GM12801 (cell line): ENCODE results near the gene UPP2.

Experiments used
- TF ChIP-seq, protein P1 (sequence below): IDR thresholded peaks from one replicate; pipeline ENCODE4 v1.5.1; 2011; ENCODE audit warnings: control low read depth; ENCODE audit not compliant: insufficient read length; ENCODE audit errors: extremely low read depth

UPP2 gene

DNA sequence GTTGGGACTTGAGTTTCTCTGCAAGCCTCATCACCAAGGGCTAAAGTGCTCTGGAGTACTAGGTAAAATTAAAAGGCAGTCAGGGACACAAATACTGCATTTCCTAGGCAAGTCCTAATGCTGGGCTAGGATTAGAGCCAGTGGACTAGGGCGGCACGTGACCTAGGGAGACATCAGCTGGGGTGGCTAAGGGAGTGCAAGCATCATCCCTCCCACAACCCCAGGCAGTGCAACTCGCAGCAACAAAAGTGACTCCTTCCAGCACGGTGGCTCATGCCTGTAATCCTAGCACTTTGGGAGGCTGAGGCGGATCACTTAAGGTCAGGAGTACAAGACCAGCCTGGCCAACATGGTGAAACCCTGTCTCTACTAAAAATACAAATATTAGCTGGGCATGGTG is 30.7 kb upstream of the UPP2 start:
- TF ChIP-seq, protein P1, sequence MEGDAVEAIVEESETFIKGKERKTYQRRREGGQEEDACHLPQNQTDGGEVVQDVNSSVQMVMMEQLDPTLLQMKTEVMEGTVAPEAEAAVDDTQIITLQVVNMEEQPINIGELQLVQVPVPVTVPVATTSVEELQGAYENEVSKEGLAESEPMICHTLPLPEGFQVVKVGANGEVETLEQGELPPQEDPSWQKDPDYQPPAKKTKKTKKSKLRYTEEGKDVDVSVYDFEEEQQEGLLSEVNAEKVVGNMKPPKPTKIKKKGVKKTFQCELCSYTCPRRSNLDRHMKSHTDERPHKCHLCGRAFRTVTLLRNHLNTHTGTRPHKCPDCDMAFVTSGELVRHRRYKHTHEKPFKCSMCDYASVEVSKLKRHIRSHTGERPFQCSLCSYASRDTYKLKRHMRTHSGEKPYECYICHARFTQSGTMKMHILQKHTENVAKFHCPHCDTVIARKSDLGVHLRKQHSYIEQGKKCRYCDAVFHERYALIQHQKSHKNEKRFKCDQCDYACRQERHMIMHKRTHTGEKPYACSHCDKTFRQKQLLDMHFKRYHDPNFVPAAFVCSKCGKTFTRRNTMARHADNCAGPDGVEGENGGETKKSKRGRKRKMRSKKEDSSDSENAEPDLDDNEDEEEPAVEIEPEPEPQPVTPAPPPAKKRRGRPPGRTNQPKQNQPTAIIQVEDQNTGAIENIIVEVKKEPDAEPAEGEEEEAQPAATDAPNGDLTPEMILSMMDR = no peak

DNA sequence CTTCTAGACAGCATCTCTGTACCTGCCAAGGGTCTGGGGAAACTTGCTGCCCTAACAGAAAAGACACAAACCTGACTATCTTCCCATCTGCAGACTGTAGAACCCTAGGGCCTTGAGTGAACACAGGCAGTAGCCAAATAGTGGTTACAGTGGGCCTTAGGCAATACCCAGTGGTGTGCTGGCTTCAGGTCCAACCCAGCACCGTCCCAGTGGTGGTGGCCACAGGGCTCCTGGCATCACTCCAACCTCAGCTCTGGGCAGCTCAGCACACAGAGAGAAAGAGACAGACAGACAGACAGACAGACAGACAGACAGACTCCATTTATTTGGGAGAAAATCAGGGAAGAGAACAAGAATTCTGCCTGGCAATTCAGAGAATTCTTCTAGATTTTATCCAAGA is 29.3 kb upstream of the UPP2 start:
- TF ChIP-seq, protein P1 = no peak

DNA sequence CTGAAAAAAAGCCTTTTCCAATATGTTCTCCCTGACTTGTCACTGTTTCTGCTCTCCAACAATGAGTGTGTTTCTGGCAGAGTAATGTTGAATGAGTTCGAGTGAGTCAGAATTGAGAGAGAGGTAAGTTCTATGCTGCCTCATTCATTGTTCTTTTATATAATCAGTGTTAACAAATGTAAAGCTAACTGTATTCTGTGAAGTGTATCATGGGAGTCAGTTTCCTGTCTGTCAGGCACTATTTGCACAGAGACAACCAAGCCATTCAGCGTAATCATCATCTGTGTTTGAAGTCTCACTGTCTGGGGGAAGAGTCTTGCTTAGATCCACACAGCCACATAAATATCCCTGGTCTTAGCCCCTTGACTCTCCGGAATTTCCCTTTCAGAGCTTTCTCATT is 22.0 kb upstream of the UPP2 start:
- TF ChIP-seq, protein P1 = no peak

DNA sequence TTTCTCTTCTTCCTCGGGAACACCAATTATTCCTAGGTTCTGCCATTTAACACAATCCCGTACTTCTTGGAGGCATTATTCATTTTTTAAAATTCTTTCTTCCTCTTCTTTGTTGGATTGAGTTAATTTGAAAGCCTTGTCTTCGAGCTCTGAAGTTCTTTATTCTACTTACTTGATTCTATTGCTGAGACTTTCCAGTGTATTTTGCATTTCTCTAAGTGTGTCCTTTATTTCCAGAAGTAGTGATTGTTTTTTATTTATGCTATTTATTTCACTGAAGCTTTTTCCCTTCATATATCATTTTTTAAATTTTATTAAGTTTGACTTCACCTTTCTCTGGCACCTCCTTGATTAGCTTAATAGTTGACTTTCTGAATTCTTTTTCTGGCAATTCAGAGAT is 13.6 kb upstream of the UPP2 start:
- TF ChIP-seq, protein P1 = no peak

DNA sequence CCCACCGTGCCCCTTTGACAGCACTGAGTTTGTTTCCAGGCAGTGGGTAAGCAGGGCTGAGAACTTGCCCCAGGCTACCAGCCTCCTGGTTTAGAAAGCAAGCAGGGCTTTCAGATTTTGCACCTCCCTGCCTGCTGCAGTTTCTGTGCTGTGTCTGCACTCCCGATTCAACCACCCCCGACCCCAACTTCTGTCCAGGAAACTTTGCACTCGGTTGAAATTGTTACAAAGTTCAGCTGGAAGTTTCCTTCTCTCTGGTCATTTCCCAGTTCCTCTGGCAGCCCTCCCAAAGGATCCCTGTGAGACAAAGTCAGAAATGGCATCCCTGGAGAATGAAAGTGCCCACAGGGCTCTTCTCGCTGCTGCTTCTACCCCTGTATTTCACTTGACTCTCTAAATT is 12.4 kb upstream of the UPP2 start:
- TF ChIP-seq, protein P1 = no peak

GRCh38 chr2:158091647-158092046 is 10.0 kb upstream of the UPP2 start:
- TF ChIP-seq, protein P1 = no peak

DNA sequence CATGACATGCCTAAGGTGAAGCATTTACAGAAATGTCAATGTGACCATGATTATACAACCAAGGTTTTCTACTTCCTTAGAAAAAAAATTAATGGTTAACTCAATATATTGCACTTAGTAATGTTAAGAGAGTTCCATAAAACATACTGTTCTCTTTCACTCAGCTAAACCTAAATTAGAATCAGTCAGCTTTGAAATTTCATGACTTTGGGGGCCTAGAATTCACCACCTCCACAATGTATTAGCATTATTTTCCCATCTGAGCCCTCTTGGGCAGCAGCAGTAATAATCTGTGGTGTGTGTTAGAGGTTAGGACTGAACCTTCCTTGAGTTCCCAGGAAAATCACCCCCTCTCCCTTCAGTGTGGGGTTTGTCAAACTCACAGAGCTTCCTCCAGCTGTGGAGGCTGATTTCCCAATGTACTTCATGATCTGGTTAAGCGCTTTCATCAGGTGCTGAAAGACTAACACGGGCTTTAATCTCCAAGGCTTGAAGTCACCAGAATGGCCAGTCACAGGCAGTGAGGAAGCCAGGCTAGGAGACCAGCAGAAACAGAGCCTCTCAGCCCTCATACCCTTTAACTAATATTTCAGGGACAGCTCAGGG is 7.1 kb upstream of the UPP2 start:
- TF ChIP-seq, protein P1 = no peak

GRCh38 chr2:158095269-158095668 is 6.4 kb upstream of the UPP2 start:
- TF ChIP-seq, protein P1 = no peak
